ENCODE results near the gene SH3D21.
A peak's percentile ranks its signal among the peaks of the same experiment; 100 is the strongest.

SH3D21 gene

GRCh38 chr1:36304521-36304920, 1.6 kb upstream of the SH3D21 start:
- DNase-seq: no peak

DNA sequence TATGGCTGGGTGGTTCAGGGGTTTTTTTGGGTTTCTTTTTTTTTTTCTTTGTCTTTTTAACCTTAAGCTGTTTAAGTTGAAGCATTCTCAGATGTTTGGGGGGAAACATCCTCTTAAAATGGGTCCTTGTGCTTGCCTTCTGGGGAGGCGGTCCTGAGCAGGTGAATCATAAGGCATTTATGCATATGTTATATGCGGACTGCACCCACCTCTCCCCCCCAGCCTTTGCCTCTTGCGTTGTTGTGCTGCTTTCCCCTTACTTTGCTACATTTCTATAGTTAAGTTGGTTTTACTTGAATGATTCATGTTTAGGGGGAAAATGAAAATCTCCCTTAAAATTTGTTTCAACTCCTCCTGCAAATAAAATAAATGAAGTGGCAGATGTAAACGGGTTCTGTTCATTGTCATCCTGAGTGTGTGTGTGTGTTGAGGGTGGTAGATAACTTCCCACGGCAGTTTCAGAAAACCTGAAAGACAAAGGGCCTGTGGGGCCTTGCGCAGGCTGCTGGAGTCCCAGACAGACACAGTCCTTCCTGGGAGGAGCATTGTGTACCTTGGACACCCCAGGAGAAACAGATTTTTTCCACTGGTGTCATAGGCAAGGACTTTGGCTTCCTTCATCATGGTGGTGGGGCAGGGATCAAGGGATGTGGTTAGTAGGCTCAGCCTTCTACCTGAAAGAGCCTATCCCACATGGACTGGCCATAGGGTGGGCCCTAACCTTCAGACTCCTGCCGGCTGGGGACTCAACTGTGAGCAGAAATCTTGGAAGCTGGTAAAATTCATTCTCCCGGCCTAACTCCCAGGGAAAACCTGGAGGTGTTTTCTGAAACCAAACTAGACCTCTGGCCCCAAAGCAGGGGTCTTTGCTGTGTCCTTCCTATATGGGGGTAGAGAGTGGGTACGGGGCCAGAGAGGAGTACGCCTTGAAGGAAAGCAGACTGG, 926 bp upstream of the SH3D21 start:
- no peak for DNase-seq

GRCh38 chr1:36305915-36306209, 306 bp upstream of the SH3D21 start:
- DNase-seq: no peak

GRCh38 chr1:36306902-36307456, 811 bp downstream of the SH3D21 start:
- DNase-seq: peak; percentile 97

- no peak for DNase-seq
Observed at GRCh38 chr1:36307601-36308330, 1.6 kb downstream of the SH3D21 start.

GRCh38 chr1:36309397-36309796, 3.2 kb downstream of the SH3D21 start:
- DNase-seq: no peak

GRCh38 chr1:36320291-36320761, 14.2 kb downstream of the SH3D21 start:
- DNase-seq: no peak

DNA sequence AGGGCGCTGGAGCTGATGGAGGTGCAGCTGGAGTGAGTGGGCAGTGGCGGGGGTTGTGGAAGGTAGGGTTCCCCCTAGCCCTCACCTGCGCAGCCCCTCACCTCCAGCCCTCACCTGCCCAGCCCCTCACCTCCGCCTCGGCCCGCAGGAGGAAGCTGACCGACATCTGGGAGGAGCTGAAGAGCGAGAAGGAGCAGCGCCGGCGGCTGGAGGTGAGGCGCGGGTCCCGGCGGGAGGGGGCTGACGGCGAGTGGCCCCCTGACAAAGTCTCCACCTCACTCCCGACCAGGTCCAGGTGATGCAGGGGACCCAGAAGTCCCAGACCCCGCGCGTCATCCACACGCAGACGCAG, 14.6 kb downstream of the SH3D21 start:
- DNase-seq: no peak

- peak; percentile 56 for DNase-seq
Observed at GRCh38 chr1:36321119-36321951, 15.2 kb downstream of the SH3D21 start.

GRCh38 chr1:36322041-36322785, 16.0 kb downstream of the SH3D21 start:
- DNase-seq: no peak

DNA sequence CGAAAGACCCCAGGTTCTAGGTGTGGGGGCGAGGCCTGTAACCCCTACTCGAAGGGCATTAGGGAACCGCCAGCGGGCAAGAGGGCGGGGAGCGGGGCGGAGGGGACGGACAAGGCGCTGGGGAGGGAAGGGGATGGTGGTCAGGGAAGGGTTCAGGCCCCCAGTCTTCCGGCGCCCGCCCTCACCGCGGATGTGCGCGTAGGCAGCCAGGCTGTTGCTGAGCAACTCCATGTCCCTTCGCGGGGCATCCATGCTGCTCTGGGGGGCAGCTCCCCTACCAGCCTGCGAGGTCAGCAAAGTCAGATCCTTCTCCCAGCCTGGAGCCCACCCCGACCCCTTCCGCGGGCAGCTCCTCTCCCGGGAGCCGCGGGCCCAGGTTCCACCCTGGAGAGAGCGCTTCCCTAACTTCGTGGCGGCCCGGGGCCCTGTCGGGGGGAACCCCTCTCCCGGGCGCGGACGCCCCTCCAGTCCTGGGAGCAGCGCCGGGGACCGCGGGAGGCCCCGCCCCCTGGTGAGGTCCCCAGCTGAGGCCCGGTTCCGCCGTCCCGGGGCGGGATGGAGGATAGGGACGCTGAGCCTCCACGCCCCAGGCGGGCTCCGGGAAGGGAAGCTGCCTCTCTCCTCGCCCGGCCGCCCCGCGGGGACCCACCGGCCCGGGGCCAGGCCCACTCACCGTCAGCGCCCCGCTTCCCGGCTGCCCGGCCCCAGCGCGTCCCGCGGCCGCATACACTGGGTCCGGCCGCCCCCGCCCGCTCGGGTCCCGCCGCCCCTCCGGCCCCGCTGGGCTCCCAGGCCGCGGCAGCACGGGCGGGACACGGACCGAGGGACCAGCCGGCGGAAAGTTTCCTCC, 16.8 kb downstream of the SH3D21 start:
- peak; percentile 42 for DNase-seq

DNA sequence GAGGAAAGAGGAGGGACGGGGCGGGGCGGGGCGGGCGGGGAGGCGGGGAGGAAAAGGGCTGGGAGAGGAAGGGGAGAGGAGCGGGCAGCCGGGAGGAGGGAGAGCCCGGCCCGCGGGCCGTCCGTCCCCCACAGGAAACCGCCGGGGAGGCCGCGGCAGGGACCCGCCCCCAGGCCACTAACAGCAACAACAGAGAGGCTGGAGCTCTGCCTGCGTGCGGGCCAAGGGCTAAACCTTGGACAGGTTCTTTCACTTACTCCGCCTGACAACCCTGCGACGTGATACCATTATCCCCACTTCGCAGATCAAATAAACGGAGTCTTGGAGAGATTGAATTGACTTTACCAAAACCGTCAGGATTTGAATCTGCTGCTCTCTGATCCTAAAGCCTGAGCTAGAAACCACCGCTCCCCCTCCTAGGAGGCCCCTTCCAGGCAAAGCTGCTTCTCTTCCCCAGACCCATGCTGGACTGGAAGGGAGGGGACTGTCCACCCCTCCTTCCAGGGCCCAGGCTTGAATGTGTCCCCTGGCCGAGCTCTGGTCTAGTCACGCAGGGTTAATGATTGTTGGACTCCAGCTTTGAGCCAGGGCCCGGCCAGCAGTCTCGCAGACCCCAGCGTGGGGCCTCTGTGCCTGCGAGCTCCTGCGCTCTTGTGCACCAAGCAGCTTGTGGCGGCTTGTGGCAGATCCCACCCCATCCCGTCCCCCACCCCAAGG, 17.6 kb downstream of the SH3D21 start, which contains the start of gene EVA1B:
EVA1B (minus strand) TSS at position 10 of the 717 bp plus-strand sequence. CDS start 608 bp downstream, outside the sequence.
- DNase-seq: peak; percentile 70

DNA sequence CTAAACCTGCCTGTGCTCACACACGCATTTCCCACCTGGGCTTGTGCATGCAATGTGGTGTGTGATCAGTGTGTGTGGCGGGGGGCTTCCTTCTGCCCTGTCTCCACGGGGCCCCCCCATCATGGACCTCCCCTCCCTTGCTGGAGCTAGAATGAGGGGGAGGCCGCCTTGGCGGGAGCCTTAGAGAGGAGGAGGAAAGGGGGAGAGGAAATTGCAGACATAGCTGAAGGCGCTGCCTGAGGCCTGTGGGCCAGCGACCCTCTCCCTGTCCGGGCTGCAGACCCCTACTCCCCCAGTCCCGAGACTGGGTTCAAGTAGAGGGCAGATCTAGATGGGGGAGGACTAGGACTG, 18.2 kb downstream of the SH3D21 start:
- DNase-seq: no peak

DNA sequence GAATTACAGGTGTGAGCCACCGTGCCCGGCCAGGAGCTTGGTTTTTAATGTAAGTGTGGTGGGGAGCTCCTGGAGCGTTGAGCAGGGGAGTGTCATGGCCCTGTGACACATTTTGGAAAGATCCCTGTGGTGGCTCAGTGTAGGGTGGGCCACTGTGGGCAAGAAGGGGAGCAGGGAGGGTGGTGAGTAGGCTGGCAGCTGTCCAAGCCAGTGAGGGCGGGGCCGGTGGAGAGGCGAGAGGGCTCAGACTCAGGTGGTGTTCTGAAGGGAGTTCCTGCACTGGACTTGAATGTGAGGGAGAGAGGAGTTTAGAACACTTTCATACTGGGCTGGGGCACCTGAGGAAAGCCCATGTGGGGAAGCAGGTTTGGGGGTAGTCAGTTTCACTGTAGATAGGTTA, 20.3 kb downstream of the SH3D21 start:
- DNase-seq: no peak

DNA sequence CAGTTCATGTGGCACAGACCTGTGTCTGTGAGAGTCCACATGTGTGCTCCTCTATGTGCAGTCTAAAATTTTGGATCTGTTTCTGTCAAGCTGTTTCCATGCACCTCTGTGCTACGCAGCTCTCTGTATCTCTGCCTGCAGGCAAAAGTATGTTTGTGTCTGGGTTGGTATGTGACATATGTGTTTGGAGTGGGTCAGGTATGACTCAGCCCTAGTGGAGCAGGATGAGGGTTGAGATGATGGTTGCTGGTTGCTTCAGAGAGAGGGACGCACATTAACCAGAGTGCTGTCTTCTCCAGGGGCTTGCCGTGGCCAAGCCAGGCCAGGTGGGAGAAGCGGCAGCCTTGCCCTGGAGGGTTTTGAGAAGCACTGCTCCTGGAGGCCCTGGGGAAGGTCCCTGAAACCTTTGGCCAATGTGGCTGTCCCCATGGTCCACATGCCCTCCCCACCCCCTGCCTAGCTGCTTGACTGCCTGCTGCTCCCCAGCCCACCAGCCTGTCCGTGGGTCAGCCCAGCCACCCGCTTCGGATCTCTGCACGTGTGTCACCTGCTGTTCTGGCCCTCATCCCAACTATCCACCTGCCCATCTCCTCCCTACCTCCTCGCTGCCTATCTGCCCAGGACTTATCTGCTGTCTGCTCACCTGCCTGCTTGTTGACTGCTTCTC, 21.4 kb downstream of the SH3D21 start:
- DNase-seq: no peak

- no peak for DNase-seq
Observed at GRCh38 chr1:36328088-36328480, 21.9 kb downstream of the SH3D21 start.

DNA sequence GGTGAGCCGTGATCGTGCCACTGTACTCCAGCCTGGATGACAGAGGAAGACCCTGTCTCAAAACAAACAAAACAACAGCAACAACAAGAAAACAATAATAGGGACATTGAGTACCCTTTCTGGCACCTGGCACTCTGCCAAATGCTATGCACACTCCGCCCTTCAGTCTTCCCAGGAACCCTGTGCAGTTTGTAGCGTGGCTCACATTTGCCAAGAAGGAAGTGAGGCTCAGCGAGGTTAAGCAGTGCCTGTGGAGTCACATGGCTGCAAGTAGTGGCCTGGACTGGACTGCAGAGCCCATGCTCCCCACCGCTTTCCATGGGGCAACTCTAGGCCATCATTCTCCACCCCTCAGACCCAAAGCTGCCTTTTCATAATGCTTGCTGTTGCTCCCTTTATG, 22.5 kb downstream of the SH3D21 start:
- no peak for DNase-seq

GRCh38 chr1:36329817-36330216, 23.6 kb downstream of the SH3D21 start:
- no peak for DNase-seq

- no peak for DNase-seq
Observed at GRCh38 chr1:36330940-36331339, 24.8 kb downstream of the SH3D21 start.

GRCh38 chr1:36337830-36338229, 31.7 kb downstream of the SH3D21 start:
- no peak for DNase-seq

All from CD4-positive, alpha-beta T cell treated with Interleukin-17A for 4 hours (primary cell).